Left colon (tissue), 2 donors: ENCODE data around the gene SERINC3. TPM values are rescaled to one million over a fixed set of nuclear protein-coding genes. Genes with fewer than 3 reads are reported as not detected.
"Not testable (repeated sequence)": the region's sequence is repeated elsewhere in the genome, so short reads cannot be mapped to it uniquely, and the experiment has no call there.

Experiments used
- ATAC-seq: fragments of 200-7000 bp; cut with Tn5 transposase; one replicate; pipeline ENCODE4 v1.9.1; 2020; ENCODE audit warnings: mild to moderate bottlenecking, moderate library complexity
- DNase-seq, 2 donors: peaks; one replicate each; pipeline ENCODE4 v3.0.0-alpha.2; 2020
- intact Hi-C, 2 donors: fragments of 100-400 bp; cut with DNase I in 1 of 2; cut with micrococcal nuclease in 1 of 2; formaldehyde crosslinking; loops; one replicate each; pipeline versions ENCODE4 v1.11.2 to v1.14.0; 2022; cut with DNase I, micrococcal nuclease
- long read RNA-seq: library from polyadenylated mRNA; unstranded; transcript quantifications from one replicate; pipeline ENCODE4 v2.0.0, GENCODE V29; 2021
- total RNA-seq, 2 donors: library from RNA; stranded (reverse); fragmentation: NEBNext Ultra II Directional; extraction: Animal tissue kit (Norgen Biotek cat#: 25700); gene quantifications; one replicate each; pipeline ENCODE4 v1.2.1, GENCODE V29; 2021
- donor health status: DM: no; HTN: no; CAD: no.
- donor health status: DM: yes; HTN: yes; CAD: no.

SERINC3 gene
- total RNA-seq, result 100 to 1,000 TPM in 1 of 2 donors, 10 to 100 TPM in 1; 89.3 to 117 TPM
- long read RNA-seq, full-length matches to known transcripts, result 158 of 179 reads
- long read RNA-seq, partial matches to known transcripts, result 10 of 179 reads
- long read RNA-seq, other reads (novel, unspliced or antisense), result 11 of 179 reads

- ATAC-seq, result peak; percentile 98
- DNase-seq, result peak; percentile 96 to 97
- intact Hi-C loops, result no loop called here
Measured at GRCh38 chr20:44521484-44522481, at the start of gene SERINC3. TSS of gene SERINC3 (minus strand) at chr20:44522070. CDS start at chr20:44521951, 119 bp downstream.

- ATAC-seq (no peak), DNase-seq (no peak)
- intact Hi-C loops, result no loop called here
Measured at GRCh38 chr20:44571362-44571988, 49.6 kb upstream of the SERINC3 start.

GRCh38 chr20:44570367-44570766, 48.5 kb upstream of the SERINC3 start:
- intact Hi-C loops, result no loop called here
- ATAC-seq (no peak), DNase-seq (no peak)

- DNase-seq (no peak), ATAC-seq (no peak)
- intact Hi-C loops, result no loop called here
Measured at GRCh38 chr20:44566811-44567210, 44.9 kb upstream of the SERINC3 start.

- ATAC-seq (peak; percentile 17), DNase-seq (no peak)
- intact Hi-C loops, result no loop called here
Measured at GRCh38 chr20:44566018-44566417, 44.1 kb upstream of the SERINC3 start.

- DNase-seq, result no peak
- intact Hi-C loops, result no loop called here
- ATAC-seq, result no peak
Measured at GRCh38 chr20:44561876-44562275, 40.0 kb upstream of the SERINC3 start.

GRCh38 chr20:44560818-44561217, 38.9 kb upstream of the SERINC3 start:
- ATAC-seq, DNase-seq, intact Hi-C loops: not testable (repeated sequence)

GRCh38 chr20:44560229-44560628, 38.4 kb upstream of the SERINC3 start:
- ATAC-seq, result no peak
- no peak for DNase-seq
- intact Hi-C loops, result no loop called here

- ATAC-seq (no peak), DNase-seq (no peak)
- intact Hi-C loops, result no loop called here
Measured at GRCh38 chr20:44559302-44559701, 37.4 kb upstream of the SERINC3 start.

GRCh38 chr20:44552950-44553908, 31.4 kb upstream of the SERINC3 start:
- intact Hi-C loops, result no loop called here
- DNase-seq (no peak), ATAC-seq (no peak)

GRCh38 chr20:44552568-44552949, 30.7 kb upstream of the SERINC3 start:
- intact Hi-C loops, result no loop called here
- DNase-seq (no peak), ATAC-seq (no peak)

GRCh38 chr20:44552050-44552449, 30.2 kb upstream of the SERINC3 start:
- ATAC-seq (no peak), DNase-seq (no peak)
- intact Hi-C loops, result no loop called here

- intact Hi-C loops, result no loop called here
- no peak for DNase-seq
Measured at GRCh38 chr20:44549123-44549522, 27.3 kb upstream of the SERINC3 start.

GRCh38 chr20:44547419-44547818, 25.5 kb upstream of the SERINC3 start:
- ATAC-seq, result no peak
- intact Hi-C loops, result no loop called here
- no peak for DNase-seq

More at GRCh38 chr20:44549123-44549522, 27.3 kb upstream of the SERINC3 start:
- no peak for ATAC-seq

- ATAC-seq (no peak), DNase-seq (no peak)
- intact Hi-C loops, result no loop called here
Measured at GRCh38 chr20:44544263-44544662, 22.4 kb upstream of the SERINC3 start.

- DNase-seq, result no peak
- intact Hi-C loops, result no loop called here
Measured at GRCh38 chr20:44543358-44543757, 21.5 kb upstream of the SERINC3 start.

GRCh38 chr20:44542890-44543289, 21.0 kb upstream of the SERINC3 start:
- peak; percentile 66 for ATAC-seq
- no peak for DNase-seq
- intact Hi-C loops, result no loop called here

More at GRCh38 chr20:44543358-44543757, 21.5 kb upstream of the SERINC3 start:
- ATAC-seq, result no peak

- DNase-seq, result no peak
- intact Hi-C loops, result no loop called here
- no peak for ATAC-seq
Measured at GRCh38 chr20:44541992-44542391, 20.1 kb upstream of the SERINC3 start.

GRCh38 chr20:44540834-44541233, 19.0 kb upstream of the SERINC3 start:
- no peak for ATAC-seq
- DNase-seq, result no peak
- intact Hi-C loops, result no loop called here
